ENCODE results near the gene RAVER2. TPM values are rescaled to one million over a fixed set of nuclear protein-coding genes. Genes with fewer than 3 reads are reported as not detected.

Gene RAVER2
- total RNA-seq, 1 experiment from 2014 or later = 13.3 TPM

DNA sequence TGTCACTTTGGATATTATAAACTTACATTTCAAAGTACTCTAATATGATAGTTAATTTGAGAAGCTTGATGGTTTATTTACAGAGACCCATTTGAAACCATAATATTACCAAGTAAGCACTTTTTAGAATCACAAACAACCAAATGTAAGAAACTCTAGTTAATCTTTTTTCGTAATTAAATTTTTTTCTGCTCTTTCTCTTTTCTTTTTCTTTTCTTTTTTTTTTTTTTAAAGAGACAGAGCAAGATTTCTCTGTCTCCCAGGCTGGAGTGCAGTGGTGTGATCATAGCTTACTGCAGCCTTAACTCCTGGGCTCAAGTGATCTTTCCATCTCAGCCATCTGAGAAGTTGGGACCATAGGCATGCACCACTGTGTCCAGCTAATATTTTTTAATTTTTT is 5.2 kb downstream of the RAVER2 start:
- Histone ChIP-seq H3T11ph (ENCODE audit: low read length) (no peak overlapping the region), H3K14ac (ENCODE audit: insufficient read depth, low read length) (no peak overlapping the region), H2AFZ (ENCODE audit: low read length) (no peak overlapping the region), H2BK120ac (ENCODE audit: low read depth, low read length, poor library complexity, severe bottlenecking) (no peak overlapping the region), H3K9me3 (ENCODE audit: control insufficient read depth, low read depth, low read length) (no peaks in the 10 kb centered on the region), H3K79me2 (ENCODE audit: insufficient read depth, low read length) (no peaks in the 10 kb centered on the region; the same call in 1 of the 2 replicates), H3K9ac (ENCODE audit: extremely low read depth, insufficient read length, low read length) (no peak overlapping the region), H2BK20ac (ENCODE audit: low read depth, low read length, poor library complexity, severe bottlenecking) (no peak overlapping the region), H4K8ac (replicated peaks; ENCODE audit: insufficient read length, low read depth, low read length) (no peak overlapping the region), H4K91ac (ENCODE audit: insufficient read length, low read depth, low read length) (no peak overlapping the region), H3K4ac (ENCODE audit: low read depth, low read length) (no peak overlapping the region), H3K56ac (ENCODE audit: insufficient read length, low read depth, low read length) (no peak overlapping the region), H4K5ac (ENCODE audit: insufficient read length, low read depth, low read length) (no peak overlapping the region), H2BK12ac (ENCODE audit: insufficient read length, low read depth, low read length) (no peak overlapping the region), H3K79me1 (ENCODE audit: insufficient read depth, low read depth, low read length, poor library complexity, severe bottlenecking) (no peaks in the 10 kb centered on the region), H3K18ac (ENCODE audit: insufficient read length, low read depth, low read length) (no peak overlapping the region), H3K27ac (ENCODE audit: insufficient read length, low read depth, low read length) (no peak overlapping the region), H2AK5ac (ENCODE audit: insufficient read length, low read length) (no peak overlapping the region), H3K4me1 (ENCODE audit: insufficient read depth, low read length) (no peaks in the 10 kb centered on the region), H3K27me3 (ENCODE audit: insufficient read depth, low read length) (no peaks in the 10 kb centered on the region), H3K23me2 (ENCODE audit: insufficient read length, low read depth, low read length, poor library complexity, severe bottlenecking) (peaks cover 7% of the 10 kb centered on the region), H4K20me1 (ENCODE audit: control insufficient read depth, insufficient read depth, insufficient read length) (no peaks in the 10 kb centered on the region), H2BK5ac (ENCODE audit: insufficient read length, low read length) (no peak overlapping the region), H2BK15ac (ENCODE audit: low read depth, low read length) (no peak overlapping the region), H3K23ac (ENCODE audit: insufficient read length, low read depth, low read length) (no peak overlapping the region), H3K4me2 (ENCODE audit: insufficient read depth, insufficient read length, low read length) (no peak overlapping the region)
- TF ChIP-seq, protein P1, sequence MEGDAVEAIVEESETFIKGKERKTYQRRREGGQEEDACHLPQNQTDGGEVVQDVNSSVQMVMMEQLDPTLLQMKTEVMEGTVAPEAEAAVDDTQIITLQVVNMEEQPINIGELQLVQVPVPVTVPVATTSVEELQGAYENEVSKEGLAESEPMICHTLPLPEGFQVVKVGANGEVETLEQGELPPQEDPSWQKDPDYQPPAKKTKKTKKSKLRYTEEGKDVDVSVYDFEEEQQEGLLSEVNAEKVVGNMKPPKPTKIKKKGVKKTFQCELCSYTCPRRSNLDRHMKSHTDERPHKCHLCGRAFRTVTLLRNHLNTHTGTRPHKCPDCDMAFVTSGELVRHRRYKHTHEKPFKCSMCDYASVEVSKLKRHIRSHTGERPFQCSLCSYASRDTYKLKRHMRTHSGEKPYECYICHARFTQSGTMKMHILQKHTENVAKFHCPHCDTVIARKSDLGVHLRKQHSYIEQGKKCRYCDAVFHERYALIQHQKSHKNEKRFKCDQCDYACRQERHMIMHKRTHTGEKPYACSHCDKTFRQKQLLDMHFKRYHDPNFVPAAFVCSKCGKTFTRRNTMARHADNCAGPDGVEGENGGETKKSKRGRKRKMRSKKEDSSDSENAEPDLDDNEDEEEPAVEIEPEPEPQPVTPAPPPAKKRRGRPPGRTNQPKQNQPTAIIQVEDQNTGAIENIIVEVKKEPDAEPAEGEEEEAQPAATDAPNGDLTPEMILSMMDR (conservative IDR thresholded peaks at IDR 0.05) = no peak
- H3K27me3 Mint-ChIP-seq (ENCODE audit: low read depth) = peaks cover 4% of the 10 kb centered on the region; the same call in 1 of the 2 replicates
- DNase-seq = no peak
- no peak overlapping the region for H3K4me3 Mint-ChIP-seq
- no CpG with 5 or more reads among the region's 1 CpG for WGBS (ENCODE audit: extremely low coverage, insufficient read length, low lambda C conversion rate)
- peaks cover 19 to 25% of the 10 kb centered on the region in 2 experiments for H3K4me1 Mint-ChIP-seq
- H3K27ac Mint-ChIP-seq = no peak overlapping the region; a peak in 1 of 7 replicates
- H3K36me3 Mint-ChIP-seq (ENCODE audit: insufficient read depth in 1 of 3, low read depth in 3 of 3) = no peaks in the 10 kb centered on the region
- no peaks in the 10 kb centered on the region for H3K9me3 Mint-ChIP-seq

All from H9 (cell line).